HUES64 (cell line): ENCODE results near the gene PHF21B.
"Not testable (repeated sequence)": the region's sequence is repeated elsewhere in the genome, so short reads cannot be mapped to it uniquely, and the experiment has no call there.

Source experiments
- H3K27ac ChIP-seq: 2 replicates; pipeline ENCODE4 v1.7.0; 2013; ENCODE audit warnings: low read depth, low read length, inconsistent platforms
- H3K27me3 ChIP-seq: 2 replicates; pipeline ENCODE4 v1.6.1; 2013; ENCODE audit warnings: mild to moderate bottlenecking, low read length; ENCODE audit not compliant: insufficient read depth
- H3K36me3 ChIP-seq: 2 replicates; pipeline ENCODE4 v1.6.1; 2013; ENCODE audit warnings: mild to moderate bottlenecking, low read length; ENCODE audit not compliant: insufficient read depth
- H3K4me1 ChIP-seq: 2 replicates; pipeline ENCODE4 v1.6.1; 2013; ENCODE audit warnings: mild to moderate bottlenecking, low read length, moderate library complexity; ENCODE audit not compliant: insufficient read depth
- H3K4me3 ChIP-seq: 2 replicates; pipeline ENCODE4 v1.5.1; 2013; ENCODE audit warnings: mild to moderate bottlenecking, low read length, moderate library complexity
- H3K9ac ChIP-seq: 2 replicates; pipeline ENCODE4 v1.6.1; 2013; ENCODE audit warnings: mild to moderate bottlenecking, low read depth, low read length
- H3K9me3 ChIP-seq: 2 replicates; pipeline ENCODE4 v1.6.1; 2013; ENCODE audit warnings: low read depth, low read length; ENCODE audit not compliant: insufficient read depth
- WGBS: fragments of 150-250, 120-280 bp; methylation state at CpG from one replicate; pipeline ENCODE4 v1.1.7; 2013; ENCODE audit warnings: missing lambda C conversion rate; 5-methylcytosine and 5-hydroxymethylcytosine counted together

PHF21B gene

GRCh38 chr22:44961682-44962081 lies 48.1 kb downstream of the PHF21B start:
- not testable (repeated sequence) for H3K27ac ChIP-seq, H3K4me3 ChIP-seq, H3K36me3 ChIP-seq, H3K9ac ChIP-seq, H3K9me3 ChIP-seq, H3K27me3 ChIP-seq
- 95% methylated on average over 5 of the region's 7 CpGs for WGBS
- H3K4me1 ChIP-seq = peaks cover 12% of the 10 kb centered on the region

DNA sequence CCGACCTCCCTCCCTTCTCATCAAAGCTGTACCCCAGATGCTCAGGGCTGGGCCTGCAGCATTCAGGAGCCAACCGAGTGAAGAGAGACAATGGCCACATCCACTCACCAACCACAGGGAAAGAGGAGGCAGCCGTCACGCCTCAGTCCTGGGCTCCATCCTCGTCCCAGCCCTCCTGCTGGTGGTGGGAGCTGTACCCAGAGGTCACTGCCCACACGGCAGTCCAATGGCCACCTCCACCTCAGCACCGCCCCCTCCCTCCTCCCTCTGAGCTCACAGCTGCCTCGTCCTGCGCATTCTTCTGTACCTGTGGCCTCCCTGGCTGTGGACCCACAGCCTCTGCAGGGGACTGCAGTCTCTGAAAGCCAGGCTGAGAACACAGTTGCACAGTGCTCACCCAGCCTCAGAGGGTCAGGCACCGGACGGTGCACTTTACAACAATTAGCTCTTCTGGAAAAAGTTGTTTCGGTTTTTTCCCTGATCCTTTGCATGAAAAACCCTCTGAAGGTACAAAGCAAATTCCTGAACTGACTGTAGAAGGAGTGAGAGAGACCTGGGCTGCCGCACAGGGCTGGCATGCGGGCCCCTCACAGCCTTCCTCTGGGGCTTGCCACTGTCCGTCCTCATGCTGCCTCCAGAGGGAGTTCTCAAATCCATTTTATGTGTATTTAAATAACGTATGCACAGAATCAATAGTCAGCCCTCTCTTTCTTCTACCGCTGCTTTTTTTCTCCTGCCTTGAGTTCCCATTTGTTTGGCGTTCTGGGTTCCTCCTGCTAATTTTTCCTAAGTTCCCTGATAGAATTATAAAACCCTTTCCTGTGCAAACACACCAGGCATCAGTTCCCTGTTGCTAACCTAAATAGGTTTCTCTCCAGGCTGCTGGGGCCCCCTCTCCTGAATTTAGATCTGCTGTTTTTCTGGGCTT lies 52.7 kb downstream of the PHF21B start:
- H3K9ac ChIP-seq = peak overlapping the region; percentile 23; the same call in 1 of the 2 replicates
- peaks cover 3% of the 10 kb centered on the region for H3K9me3 ChIP-seq
- H3K27ac ChIP-seq = peak overlapping the region; percentile 77
- peaks cover 38% of the 10 kb centered on the region for H3K4me1 ChIP-seq
- H3K4me3 ChIP-seq = no peak overlapping the region
- no peaks in the 10 kb centered on the region for H3K27me3 ChIP-seq
- H3K36me3 ChIP-seq = no peaks in the 10 kb centered on the region
- WGBS = 50% methylated on average over 18 of the region's 18 CpGs

DNA sequence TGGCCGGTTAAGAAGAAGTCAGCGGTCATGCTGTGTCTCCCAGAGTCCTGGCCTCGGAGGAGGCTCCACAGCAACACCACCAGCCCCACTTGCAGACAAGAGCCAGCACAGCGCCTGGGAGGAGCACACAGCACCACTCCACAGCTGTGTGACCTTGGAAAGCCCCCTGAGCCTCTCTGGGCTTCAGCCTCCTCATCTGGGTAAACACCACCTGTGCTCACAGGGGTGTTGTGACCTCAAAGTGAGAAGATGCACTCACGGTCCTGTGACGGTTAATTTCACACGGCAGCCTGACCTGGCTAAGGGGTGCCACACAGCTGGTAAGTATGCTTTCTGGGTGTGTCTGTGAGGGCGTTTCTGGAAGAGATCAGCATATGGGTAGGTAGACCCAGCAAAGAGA lies 54.7 kb downstream of the PHF21B start:
- no peaks in the 10 kb centered on the region for H3K27me3 ChIP-seq
- H3K9ac ChIP-seq = no peak overlapping the region
- H3K27ac ChIP-seq = no peak overlapping the region
- WGBS = 91% methylated on average over 8 of the region's 8 CpGs
- H3K4me1 ChIP-seq = peaks cover 38% of the 10 kb centered on the region
- H3K9me3 ChIP-seq = peaks cover 10% of the 10 kb centered on the region
- no peak overlapping the region for H3K4me3 ChIP-seq
- peaks cover 16% of the 10 kb centered on the region; the same call in 1 of the 2 replicates for H3K36me3 ChIP-seq

DNA sequence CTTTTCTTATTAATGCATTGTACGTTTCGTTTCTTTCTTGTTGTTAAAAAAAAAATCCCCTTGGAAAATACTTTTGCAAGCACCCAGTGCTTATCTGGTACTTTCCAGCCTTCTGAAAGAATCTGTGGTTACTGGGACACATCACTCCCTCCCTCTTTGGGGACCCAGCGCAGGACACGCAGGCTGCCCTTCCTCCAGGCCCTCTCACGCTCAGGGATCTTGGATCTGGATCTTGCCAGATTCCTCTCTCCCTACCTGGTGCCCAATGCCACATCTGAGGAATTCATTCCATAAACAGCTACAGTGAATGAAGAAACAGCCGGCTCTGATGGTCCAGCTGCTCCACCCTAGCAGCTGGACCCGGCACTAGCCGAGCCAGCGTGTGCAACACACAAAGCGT lies 55.7 kb downstream of the PHF21B start:
- 86% methylated on average over 10 of the region's 10 CpGs for WGBS
- no peak overlapping the region for H3K4me3 ChIP-seq
- peaks cover 18% of the 10 kb centered on the region; the same call in 1 of the 2 replicates for H3K36me3 ChIP-seq
- H3K9ac ChIP-seq = peak overlapping the region; percentile 9; the same call in 1 of the 2 replicates
- peaks cover 38% of the 10 kb centered on the region for H3K4me1 ChIP-seq
- H3K27ac ChIP-seq = no peak overlapping the region
- no peaks in the 10 kb centered on the region for H3K27me3 ChIP-seq
- peaks cover 10% of the 10 kb centered on the region for H3K9me3 ChIP-seq

DNA sequence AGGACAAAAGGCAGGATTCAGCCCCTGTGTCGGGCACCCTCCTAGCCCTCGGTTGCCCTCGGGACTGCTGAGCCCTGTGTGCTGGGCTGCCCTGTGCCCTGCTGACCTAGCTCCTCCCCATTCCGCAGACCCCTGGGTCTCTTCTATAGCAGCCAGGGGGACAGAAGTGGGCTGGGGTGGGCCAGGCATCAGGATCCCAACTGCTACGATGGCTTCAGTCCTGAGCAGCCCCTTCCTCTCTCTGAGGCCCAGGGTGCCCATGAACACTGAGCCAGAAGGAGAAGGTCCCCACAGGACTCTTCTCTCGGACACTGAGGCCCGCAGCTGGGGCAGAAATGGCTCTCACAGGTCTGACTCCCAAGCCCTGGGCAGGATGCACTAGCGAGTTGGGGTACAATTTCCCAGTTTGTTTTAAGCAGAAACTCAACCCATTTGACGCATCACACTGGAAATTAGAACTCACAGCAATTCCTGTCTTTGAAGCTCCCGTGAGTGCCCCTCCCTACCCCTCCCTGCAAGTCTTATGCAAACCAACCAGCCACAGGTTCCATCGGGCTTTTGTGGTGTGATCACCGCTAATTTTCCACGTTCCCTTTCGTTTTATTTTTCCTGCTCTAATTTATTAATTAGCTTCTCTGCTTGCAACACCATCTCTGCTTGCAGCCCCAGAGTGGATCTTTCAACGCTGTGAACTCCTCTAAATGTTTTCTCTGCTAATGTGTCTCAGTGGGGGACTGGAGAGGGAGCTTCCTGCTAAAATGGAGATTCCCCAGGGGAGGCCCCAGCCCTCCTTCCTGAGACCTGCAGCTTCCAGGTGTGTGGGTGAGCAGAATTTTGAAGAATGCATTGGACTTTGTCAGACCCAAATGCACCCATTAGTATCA lies 56.7 kb downstream of the PHF21B start:
- 44% methylated on average over 15 of the region's 15 CpGs for WGBS
- H3K27ac ChIP-seq = no peak overlapping the region
- H3K9ac ChIP-seq = no peak overlapping the region
- peaks cover 10% of the 10 kb centered on the region for H3K9me3 ChIP-seq
- peaks cover 38% of the 10 kb centered on the region for H3K4me1 ChIP-seq
- H3K4me3 ChIP-seq = no peak overlapping the region
- H3K36me3 ChIP-seq = peaks cover 18% of the 10 kb centered on the region; the same call in 1 of the 2 replicates
- H3K27me3 ChIP-seq = no peaks in the 10 kb centered on the region

DNA sequence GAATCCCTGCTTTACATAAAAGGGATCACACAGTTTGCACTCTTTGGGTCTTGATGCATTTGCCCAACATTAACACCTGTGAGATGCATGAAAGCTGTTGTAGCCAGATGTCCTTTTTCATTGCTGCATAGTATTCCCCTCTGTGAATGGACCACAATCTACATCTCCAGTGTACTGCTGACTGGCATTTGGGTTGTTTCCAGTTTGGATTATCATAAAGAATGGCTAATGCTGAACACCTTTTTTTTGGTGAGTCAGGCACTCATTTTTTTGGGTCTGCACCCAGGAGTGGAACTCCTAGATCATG lies 58.3 kb downstream of the PHF21B start:
- Histone ChIP-seq H3K9me3 (peaks cover 10% of the 10 kb centered on the region), H3K27me3 (no peaks in the 10 kb centered on the region), H3K4me1 (peaks cover 23% of the 10 kb centered on the region), H3K27ac (no peak overlapping the region), H3K36me3 (peaks cover 23% of the 10 kb centered on the region; the same call in 1 of the 2 replicates), H3K4me3 (no peak overlapping the region), H3K9ac (no peak overlapping the region)

DNA sequence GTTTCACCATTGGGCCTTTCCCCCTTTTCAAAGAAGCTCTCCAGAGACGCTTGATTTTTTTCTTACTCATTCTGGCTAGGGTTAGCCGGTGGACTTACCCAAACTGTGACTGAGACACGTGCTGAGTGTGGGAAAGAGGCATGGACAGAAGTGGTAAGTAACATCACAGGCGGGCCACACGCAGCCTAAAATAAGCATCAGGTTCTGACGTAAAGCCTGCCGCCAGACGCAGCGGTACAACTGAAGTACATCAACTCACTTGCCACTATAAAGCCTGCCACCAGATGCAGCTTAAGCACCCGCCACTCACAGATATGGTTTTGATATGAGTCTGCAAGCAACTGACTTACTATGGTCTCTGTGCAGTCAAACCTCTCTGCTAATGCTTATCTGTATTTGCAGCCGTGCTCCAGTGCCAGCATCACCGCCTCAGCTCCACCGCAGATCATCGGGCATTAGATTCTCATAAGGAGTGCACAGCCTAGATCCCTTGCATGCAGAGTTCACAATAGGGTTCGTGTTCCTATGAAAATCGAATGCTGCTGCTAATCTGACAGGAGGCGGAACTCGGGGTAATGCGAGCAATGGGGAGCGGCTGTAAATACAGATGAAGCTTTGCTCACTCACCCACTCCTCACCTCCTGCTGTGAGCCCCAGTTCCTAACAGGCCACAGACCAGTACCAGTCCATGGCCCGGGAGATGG lies 58.8 kb downstream of the PHF21B start:
- H3K27ac ChIP-seq = no peak overlapping the region
- H3K27me3 ChIP-seq = no peaks in the 10 kb centered on the region
- WGBS = 89% methylated on average over 21 of the region's 21 CpGs
- peaks cover 23% of the 10 kb centered on the region; the same call in 1 of the 2 replicates for H3K36me3 ChIP-seq
- peaks cover 10% of the 10 kb centered on the region for H3K9me3 ChIP-seq
- no peak overlapping the region for H3K9ac ChIP-seq
- peaks cover 20% of the 10 kb centered on the region for H3K4me1 ChIP-seq
- H3K4me3 ChIP-seq = no peak overlapping the region

- no peak overlapping the region for H3K9ac ChIP-seq
- peaks cover 8% of the 10 kb centered on the region for H3K4me1 ChIP-seq
- no peak overlapping the region for H3K4me3 ChIP-seq
- H3K36me3 ChIP-seq = peaks cover 29% of the 10 kb centered on the region
- 94% methylated on average over 12 of the region's 13 CpGs for WGBS
- H3K9me3 ChIP-seq = peaks cover 10% of the 10 kb centered on the region
- no peak overlapping the region for H3K27ac ChIP-seq
- H3K27me3 ChIP-seq = no peaks in the 10 kb centered on the region
These were observed 62.0 kb downstream of the PHF21B start for GRCh38 chr22:44947846-44948245.

DNA sequence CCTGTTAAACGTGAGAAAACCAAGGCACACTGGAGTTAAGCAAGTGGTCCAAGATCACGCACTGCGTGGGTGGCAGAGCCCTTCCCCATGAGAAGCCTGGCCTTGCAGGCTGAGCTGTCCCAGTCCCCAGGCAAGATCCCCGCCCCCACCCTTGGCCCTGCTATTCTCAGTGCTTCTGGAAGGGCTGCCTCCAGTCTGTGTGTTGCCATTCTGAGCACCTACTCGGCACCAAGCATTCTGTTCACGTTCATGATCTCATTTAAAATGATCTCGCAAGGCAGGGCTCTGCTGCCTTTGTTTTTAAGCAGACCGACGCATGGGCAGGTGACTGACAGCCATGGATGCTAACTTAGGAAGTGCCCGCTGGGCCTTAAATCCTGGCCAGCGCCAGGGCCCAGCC lies 62.8 kb downstream of the PHF21B start:
- Histone ChIP-seq H3K9me3 (peaks cover 10% of the 10 kb centered on the region), H3K4me3 (no peak overlapping the region), H3K27me3 (no peaks in the 10 kb centered on the region), H3K27ac (no peak overlapping the region), H3K4me1 (peaks cover 11% of the 10 kb centered on the region), H3K9ac (no peak overlapping the region), H3K36me3 (peaks cover 29% of the 10 kb centered on the region)
- WGBS = 92% methylated on average over 11 of the region's 11 CpGs

GRCh38 chr22:44944883-44945601 lies 64.8 kb downstream of the PHF21B start:
- Histone ChIP-seq H3K36me3 (peaks cover 12% of the 10 kb centered on the region), H3K4me1 (peaks cover 27% of the 10 kb centered on the region), H3K4me3 (no peak overlapping the region), H3K27ac (no peak overlapping the region), H3K9me3 (no peaks in the 10 kb centered on the region), H3K9ac (no peak overlapping the region), H3K27me3 (no peaks in the 10 kb centered on the region)
- 86% methylated on average over 20 of the region's 20 CpGs for WGBS
